Right lobe of liver (tissue), 4 donors: Measurements from ENCODE around the gene PSD.

Source experiments
- POLR2A ChIP-seq: fragments of 450-650 bp; IDR thresholded peaks from one replicate; pipeline ENCODE4 v1.6.1; 2017; ENCODE audit warnings: antibody characterized with exemption, mild to moderate bottlenecking
- TF ChIP-seq, protein P1 (sequence below), 4 donors: fragments of 200-600 bp in 3 of 4; fragments of 450-650 bp in 1 of 4; IDR thresholded peaks; one replicate each; pipeline versions ENCODE4 v1.5.1 to v1.8.0; 2016 to 2022; ENCODE audit warnings: antibody characterized with exemption in 4 of 4, mild to moderate bottlenecking in 2 of 4
- donor health status: DM: no; HTN: no; CAD: no.
- donor health status: DM: no; HTN: no; CAD: no.
- donor health status: DM: no; HTN: yes; CAD: no.

DNA sequence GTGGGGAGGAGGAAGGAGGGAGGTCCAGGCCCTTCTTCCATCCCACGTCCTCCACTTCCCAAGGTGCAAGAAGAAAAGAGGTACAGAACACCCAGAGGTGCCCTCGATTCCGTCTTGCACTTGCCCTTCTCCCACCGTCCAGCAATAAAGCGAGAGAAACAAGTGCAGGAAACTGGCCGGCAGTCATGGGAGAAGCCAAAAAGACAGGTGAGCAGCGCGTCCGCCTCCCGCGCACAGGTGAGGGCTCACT, 31.5 kb upstream of the PSD start:
- TF ChIP-seq, protein P1, sequence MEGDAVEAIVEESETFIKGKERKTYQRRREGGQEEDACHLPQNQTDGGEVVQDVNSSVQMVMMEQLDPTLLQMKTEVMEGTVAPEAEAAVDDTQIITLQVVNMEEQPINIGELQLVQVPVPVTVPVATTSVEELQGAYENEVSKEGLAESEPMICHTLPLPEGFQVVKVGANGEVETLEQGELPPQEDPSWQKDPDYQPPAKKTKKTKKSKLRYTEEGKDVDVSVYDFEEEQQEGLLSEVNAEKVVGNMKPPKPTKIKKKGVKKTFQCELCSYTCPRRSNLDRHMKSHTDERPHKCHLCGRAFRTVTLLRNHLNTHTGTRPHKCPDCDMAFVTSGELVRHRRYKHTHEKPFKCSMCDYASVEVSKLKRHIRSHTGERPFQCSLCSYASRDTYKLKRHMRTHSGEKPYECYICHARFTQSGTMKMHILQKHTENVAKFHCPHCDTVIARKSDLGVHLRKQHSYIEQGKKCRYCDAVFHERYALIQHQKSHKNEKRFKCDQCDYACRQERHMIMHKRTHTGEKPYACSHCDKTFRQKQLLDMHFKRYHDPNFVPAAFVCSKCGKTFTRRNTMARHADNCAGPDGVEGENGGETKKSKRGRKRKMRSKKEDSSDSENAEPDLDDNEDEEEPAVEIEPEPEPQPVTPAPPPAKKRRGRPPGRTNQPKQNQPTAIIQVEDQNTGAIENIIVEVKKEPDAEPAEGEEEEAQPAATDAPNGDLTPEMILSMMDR (IDR thresholded peaks at IDR 0.05), result no peak
- no peak for TF ChIP-seq POLR2A
